HG02981 (cell line): ENCODE measurements around the gene VDAC2.
"Not testable (repeated sequence)": the region's sequence is repeated elsewhere in the genome, so short reads cannot be mapped to it uniquely, and the experiment has no call there.

Experiments
- ATAC-seq: cut with Tn5 transposase; IDR thresholded peaks from one replicate; pipeline ENCODE4 v1.9.1; 2021; ENCODE audit warnings: mild to moderate bottlenecking, moderate library complexity; ENCODE audit not compliant: unreplicated experiment

VDAC2 gene, protein sequence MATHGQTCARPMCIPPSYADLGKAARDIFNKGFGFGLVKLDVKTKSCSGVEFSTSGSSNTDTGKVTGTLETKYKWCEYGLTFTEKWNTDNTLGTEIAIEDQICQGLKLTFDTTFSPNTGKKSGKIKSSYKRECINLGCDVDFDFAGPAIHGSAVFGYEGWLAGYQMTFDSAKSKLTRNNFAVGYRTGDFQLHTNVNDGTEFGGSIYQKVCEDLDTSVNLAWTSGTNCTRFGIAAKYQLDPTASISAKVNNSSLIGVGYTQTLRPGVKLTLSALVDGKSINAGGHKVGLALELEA

DNA sequence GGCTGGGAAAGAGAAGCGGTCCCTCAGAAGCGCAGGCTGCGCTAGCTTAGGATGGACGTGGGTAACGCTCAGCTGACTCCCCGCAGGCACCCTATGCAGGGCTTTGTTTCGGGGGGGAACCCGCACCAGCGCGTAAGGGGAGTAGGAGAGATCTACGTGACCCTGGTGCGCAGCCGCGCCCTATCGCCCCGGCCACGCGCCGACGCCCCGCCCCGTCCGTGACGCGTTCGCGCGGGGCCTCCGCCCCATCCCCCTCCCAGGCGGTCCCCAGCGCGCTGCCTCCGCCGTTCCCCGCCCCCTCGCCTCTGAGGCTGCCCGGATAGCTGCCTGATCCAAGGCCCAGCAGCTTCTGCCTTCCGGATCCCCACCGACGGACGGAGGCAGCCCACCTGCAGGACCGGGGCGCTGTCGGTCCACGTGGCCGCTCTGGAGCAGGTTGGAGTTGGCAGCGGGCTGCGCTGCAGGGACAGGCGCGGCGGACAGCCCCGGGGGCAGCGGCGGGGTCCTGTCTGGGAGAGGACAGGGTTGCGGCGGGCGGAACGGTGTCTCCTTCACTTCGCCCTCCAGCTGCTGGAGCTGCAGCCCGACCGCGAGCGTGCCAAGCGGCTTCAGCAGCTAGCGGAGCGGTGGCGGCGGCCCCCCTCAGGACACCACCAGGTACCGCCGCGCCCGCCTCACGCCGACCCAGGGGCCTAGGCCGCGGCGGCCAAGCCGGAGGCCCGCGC is at the start of gene VDAC2:
Gene VDAC2 (plus strand): TSS at position 515 of the 725 bp plus-strand sequence. CDS start 363 bp downstream, outside the sequence.
- ATAC-seq: peak; percentile 83

DNA sequence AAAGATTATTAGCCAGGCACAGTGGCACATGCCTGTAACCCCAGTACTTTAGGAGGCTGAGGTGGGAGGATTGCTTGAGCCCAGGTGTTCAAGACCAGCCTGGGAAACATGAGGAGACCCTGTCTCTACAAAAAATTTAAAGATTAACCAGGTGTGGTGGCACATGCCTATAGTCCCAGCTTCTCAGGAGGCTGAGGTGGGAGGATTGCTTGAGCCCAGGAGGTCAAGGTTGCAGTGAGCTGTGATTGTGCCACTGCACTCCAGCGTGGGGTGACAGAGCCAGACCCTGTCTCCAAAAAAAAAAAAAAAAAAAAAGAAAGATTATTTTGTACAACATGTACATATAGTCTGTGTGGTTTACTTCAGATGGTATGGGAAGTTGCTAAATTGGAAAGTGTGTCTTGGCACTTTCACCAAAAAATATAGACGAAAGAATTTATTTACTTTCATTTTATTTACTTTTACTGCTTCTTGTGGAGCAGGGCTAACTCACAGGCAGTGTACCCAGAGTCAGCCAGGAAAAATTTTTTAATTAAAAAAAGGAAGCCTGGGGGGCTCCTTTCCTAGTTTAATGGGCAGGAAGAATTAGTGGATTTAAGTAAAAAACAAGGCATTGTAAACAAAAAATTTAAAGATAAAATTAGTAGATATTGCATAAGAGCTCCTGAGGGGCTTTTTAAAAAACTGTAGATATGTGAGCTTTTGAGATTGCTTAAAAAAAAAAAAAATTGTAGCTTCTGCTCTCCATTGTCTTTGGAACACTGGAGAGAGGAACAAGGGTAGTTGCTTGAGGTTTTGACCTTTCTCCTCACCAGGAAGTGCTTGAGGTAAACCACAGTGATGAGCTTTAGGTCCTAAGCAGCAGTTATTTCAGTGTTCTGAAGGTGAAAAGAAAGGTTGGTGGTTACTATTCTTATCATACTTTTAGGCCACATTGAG is 44.6 kb upstream of the VDAC2 start:
- ATAC-seq: peak; percentile 80

DNA sequence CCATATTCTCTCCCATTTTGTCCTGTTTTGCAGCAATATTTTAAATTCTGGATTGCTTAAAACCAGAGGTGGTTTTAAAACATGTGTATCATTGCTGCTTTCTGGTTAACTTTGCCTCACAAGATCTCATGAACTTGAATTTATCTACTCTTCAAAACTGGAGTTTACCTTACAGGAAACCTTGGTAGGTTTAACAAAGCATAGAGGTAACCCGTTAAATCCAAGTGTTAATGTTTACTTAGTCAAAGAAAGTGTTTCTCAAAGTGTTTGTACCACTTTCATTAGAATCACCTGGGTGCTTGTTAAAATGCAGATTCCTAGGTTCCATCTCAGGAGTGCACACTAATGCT is 44.0 kb upstream of the VDAC2 start:
- peak; percentile 37 for ATAC-seq

DNA sequence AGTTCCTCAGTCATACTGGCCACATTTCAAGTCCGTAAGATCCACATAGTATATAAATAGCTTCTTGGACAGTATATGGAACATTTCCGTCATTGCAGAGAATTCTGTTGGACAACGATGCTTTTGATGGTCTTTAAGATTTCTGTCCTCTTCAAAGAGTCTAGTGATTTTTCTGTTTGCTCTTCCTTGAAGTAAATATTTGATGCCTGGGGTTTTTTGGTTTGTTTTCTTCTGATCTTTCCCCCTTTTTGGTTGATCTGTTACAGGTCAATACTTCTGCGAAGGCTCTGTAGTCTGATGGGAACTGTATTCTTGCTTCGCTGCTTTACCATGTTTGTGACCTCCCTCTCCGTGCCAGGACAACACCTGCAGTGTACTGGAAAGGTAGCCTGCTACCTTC is 42.3 kb upstream of the VDAC2 start:
- no peak for ATAC-seq

DNA sequence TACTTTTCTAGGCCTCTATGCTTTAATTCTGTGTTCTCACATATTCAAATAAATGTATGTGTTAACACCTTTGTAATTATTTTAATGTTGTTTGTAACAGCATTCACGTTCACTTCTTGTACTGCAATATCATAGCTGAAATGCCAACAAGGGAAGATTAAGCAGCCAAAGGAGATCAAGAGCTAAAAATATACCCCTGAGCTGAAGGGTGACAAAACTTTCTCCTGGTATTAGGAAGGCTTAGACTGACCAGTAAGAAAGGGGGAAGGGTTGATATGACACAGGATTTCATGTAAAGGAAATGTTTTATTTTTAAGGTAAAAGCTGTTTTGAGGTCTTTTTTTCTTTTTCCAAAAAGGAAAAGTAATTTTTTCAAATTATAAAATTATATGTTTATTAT is 40.4 kb upstream of the VDAC2 start:
- ATAC-seq: no peak

DNA sequence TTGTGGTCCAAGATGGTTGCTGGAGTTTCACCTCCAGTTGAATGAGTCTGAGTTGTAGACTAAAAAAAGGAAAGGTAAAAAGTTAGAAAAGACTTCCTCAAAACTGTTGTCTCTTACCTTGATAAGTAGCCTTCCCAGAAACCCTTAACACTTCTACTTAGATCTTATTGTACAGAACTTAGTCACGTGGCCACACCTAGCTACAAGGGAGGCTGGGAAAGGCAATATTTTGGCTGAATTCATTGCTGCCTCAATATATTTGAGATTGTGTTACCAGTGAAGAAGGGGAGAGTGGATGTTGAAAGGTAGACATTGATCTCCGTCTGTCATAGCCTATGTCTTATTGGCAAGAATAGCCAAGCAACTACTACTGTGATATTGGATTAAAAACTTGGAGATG is 35.5 kb upstream of the VDAC2 start:
- ATAC-seq: no peak

DNA sequence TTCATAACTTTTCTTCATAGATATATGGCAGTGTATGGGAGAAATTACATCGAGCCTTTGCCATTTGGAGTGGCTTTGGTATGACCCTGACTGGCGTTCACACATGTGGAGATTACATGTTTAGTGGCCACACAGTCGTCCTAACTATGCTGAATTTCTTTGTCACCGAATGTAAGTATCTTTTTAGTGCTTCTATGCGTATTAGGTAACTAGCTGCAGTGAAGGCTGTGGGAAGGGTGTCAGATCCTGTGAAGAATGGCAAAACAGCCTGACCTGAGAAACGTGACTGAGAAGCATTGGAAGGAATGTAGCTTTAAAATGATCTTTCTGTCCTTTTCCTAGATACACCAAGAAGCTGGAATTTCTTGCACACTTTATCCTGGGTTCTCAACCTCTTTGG is 34.5 kb upstream of the VDAC2 start:
- ATAC-seq: no peak

DNA sequence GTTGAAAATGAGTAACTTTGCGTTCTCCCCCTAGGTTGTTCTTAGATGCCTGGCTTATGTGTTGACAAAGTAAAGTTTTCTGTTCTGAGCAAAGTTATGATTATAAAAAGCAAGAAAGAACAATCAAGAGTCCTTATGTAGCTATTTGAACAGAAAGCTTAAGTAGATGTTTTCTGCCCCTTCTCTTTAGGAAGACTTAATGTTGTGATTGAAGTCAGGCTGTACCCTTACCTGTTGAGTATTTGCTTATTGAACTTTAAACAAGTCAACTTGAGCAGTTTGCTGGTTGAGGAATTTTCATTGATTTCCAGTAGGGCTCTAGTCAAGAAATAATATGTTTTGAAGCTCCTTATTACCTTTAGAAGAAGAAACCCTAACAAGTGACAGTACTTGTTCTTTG is 33.9 kb upstream of the VDAC2 start:
- no peak for ATAC-seq

DNA sequence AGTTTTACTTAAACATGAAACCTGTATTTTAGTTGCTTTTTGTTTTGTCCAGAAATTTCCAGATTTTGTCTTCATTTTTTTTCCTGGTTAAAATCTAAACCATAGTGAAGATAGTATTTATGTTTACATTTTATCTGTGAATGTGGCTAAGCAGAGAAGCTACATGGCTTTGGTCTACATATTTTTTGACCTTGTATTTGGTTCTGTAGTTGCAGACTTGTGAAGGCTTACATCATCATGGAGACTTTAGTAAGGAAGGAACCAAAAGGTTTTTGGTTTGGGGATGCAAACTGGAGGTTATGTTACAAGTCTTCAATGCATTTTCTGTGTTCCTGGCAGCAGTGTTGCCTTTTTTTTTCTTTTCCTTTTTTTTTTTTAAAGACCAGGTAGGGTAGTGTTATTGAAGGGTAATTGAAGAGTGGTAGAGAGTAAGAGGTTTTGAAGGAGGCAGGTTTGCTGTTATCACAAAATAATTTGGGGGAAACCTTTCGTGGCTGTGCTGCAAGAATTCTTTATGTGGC is 30.9 kb upstream of the VDAC2 start:
- no peak for ATAC-seq

DNA sequence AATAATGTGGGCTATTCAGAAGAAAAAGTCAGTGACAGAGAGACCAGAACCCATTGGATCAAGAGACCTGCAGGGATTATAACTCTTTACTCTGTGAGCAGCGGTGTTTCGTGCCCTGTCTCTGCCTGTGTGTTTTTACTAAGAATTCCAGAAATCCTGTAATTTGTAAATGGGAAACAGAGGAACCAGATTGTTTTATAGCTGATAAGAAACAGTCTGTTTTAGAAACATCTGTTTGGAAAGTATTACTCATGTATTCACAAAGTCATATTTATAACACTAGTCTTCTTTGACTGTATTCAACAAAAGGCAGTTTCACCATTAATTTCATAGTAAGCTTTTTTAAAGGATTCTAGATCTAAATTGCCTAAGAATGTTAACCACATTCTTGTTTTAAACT is 30.0 kb upstream of the VDAC2 start:
- ATAC-seq: no peak

DNA sequence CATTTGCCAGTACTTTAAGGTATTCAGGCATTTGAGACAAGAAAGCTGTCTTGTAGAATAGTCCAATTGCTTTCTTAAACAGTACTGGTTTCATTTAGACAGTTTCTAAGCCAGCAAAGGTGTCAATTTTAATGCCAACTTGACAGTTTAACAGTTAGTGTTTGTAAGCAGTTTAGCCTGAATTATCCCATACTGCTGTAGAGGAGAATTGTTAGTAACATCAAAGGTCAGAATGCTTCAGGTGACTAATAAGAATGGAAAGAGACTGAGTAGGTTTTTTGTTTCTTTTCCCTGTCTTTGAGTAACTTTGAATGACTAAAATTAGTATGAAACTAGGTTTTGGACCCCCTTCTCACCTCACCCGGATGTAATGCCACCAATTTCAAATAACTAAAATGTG is 29.5 kb upstream of the VDAC2 start:
- ATAC-seq: no peak

DNA sequence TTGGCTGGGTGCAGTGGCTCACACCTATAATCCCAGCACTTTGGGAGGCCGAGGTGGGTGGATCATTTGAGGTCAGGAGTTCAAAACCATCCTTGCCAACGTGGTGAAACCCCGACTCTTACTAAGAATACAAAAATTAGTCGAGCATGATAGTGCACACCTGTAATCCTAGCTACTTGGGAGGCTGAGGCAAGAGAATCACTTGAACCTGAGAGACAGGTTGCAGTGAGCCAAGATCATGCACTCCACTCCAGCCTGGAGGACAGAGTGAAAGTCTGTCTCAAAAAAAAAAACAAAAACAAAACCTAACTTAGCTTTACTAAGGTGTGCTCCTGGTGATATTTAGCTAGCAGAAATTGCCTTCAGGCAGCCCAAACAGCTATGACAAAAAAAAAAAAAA is 24.3 kb upstream of the VDAC2 start:
- no peak for ATAC-seq

DNA sequence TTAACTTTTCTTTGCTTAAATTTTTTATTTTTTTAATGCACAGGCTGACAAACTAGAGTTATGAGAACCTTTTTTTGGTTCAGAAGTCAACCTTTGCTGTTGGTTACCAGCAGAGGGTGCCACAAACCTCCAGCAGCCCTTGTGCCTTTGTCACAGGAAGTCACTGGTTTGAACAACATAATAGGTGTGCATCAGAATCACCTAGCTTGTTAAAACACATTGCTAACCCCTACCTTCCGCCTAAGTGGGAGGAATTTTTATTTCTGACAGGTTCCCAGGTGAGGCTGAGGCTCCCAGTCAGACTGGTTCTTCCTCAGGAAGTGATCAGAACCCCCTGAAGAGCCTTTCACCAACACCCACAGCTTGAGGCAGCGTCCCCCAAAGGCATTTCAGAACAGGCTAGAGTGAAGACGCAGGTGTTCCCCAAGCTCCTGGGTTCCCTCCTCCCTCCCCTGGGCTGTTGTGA is 22.6 kb upstream of the VDAC2 start:
- ATAC-seq: no peak

DNA sequence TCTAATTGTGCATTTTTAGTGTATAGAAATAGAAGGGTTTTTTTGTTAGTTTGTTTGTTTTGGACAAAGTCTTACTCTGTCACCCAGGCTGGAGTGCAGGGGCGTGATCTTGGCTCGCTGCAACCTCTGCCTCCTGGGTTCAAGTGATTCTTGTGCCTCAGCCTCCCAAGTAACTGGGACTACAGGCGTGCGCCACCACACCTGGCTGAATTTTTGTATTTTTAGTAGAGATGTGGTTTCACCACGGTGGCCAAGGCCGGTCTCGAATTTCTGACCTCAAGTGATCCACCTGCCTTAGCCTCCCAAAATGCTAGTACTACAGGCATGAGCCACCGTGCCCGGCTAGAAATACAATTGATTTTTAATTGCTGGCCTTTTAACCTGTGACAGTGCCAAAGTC is 22.1 kb upstream of the VDAC2 start:
- ATAC-seq: not testable (repeated sequence)

DNA sequence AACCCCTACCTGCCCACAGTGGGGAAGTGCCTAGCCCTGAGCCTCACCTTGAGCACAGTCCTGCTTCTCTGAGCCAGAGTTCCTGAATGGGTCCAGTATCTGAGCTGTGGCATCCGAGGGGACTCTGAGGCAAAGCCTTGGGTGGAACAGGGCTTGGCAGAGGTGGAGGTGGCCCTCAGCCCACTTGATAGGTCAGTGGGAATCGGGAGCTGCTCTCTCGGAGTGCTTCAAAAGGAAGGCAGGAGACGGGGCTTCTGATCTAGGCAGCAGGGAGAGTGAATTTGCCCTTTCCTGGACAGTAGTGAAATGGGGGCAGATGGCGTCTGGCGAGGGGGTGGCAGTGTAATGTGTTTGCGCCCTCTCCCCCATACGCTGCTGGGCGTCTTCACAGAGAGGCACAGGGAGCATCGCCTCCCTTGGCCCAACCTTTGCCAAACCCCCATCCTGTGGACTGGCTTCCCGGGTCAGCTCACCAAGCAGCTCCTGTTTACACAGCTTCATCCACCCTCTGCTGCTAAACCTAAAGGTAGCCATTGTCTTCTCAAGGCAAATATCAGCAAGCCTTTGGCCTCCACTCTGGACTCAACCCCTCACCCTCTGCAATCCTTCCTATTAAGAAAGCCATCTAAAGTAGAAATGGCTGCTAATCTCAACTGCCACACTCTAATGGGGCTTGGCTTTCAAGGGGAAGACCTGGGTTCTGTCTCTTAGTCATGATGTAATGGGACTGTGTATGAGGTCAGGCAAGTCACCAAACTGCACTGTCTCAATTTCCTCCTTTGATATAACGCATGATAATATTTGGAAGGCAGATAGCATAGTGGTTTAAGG is 21.1 kb upstream of the VDAC2 start:
- no peak for ATAC-seq

DNA sequence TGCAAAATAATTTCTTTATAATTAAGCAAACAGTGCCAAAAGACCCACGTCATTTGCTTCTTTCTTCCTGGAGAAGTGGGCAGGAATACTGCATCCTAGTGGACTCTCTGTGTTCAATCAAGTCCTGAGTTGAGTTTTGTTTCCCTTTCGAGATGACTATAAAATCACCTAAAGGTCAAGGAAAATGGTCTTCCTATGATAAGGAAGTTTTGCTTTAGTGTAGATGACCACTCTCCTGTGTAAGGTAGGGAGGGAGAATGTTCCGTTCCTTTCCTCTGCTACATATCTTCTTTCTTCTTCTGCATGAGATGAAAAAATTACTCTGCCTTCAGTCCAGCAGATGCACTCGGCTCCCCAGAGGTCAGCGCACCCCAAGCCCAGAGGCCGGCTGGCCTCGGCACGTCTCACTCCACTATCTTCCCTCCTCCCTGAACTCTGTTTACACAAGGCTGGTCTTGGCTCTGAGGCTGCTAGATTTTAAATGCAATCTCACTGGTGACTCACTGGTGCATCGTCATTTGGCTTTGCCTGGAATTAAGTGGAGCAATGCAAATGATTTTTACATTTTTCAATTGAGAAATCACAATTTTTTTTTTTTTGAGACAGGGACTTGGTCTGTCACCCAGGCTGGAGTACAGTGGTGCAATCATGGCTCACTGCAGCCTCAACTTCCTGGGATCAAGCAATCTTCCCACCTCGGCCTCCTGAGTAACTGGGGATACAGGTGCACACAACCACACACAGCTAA is 18.6 kb upstream of the VDAC2 start:
- ATAC-seq: no peak

DNA sequence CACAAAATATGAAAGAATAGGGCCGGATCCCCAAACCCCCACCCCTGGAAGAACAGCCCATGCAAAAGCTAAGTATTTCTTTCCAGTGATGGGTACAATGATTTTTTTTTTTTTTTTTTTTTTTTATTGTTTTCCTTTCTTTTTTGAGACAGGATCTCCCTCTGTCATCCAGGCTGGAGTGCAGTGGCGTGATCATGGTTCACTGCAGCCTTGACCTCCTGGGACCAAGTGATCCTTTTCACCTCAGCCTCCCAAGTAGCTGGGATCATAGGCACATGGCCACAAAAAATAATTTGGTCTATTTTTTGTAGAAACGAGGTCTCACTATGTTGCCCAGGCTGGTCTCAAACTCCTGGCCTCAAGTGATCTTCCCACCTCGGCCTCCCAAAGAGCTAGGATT is 16.0 kb upstream of the VDAC2 start:
- ATAC-seq: not testable (repeated sequence)

DNA sequence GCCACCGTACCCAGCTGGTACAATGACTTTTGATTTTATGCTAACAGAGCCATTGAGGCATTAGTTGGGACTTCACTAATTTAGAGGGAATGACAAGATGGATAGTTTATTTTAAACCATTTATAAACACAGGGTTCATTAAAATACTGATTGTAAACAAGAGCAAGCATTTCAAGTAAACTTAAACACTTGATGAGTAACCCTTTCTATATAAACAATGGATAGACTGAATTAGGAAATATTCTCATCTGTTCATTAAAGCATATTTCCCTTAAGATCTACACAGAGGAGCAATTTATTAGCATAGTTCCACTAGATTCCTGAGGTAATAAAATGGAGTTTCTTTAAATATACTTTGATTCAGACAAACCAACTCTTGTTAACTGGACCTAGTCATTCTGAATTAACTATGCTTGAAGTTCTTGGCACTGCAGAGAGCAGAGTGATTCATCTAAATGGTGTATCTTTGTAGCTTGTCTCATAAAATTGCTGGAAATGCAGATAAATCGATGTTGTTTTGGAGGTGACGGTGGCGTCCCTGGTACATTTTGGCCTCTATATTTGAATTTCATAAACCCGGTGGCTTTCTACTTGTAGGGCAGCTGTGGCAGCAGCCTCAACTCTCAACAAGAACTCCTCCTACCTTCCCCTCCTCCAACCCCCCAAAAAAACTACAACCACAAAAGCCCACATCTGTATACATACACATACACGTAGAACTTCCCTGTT is 15.4 kb upstream of the VDAC2 start:
- ATAC-seq: no peak

DNA sequence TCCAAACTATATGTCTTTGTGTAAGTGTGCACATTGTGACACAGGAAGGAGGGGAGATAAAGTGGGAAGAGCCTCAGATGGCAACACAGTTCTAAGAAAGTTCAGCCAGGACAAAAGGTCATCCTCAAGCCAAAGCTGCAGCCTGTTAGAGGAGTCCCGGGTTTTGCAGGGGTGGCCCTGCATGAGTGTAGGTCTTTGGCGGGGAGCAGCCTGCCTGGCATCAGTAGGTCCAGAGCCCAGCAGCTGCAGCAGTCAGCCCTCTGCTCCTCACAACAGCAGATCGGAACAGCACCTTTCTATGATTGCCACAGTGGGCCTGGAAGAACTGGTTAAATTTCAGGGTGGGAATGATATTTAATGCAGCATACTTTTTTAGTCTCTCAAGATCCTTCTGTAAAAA is 13.5 kb upstream of the VDAC2 start:
- ATAC-seq: no peak
